Measurements from ENCODE around the gene LRRC8E. TPM values are rescaled to one million over a fixed set of nuclear protein-coding genes. Genes with fewer than 3 reads are reported as not detected.

LRRC8E gene
- total and polyA plus RNA-seq, 4 donors, result 1.8 to 3.3 (median 2.4) TPM; not detected in 1

GRCh38 chr19:7911508-7912143, 23.3 kb downstream of the LRRC8E start:
- peaks cover 3 to 21% (median 10%) of the 10 kb centered on the region in 4 donors for H3K4me1 ChIP-seq (ENCODE audit: control insufficient read depth in 4 of 4, insufficient read depth in 4 of 4, low read length in 3 of 4)
- H3K27ac ChIP-seq (ENCODE audit: low read depth in 1 of 2, low read length in 2 of 2), result no peak overlapping the region
- WGBS, result 94% methylated on average over 18 of the region's 18 CpGs
- H3K4me3 ChIP-seq (ENCODE audit: low read depth in 1 of 3, low read length in 3 of 3), result no peak overlapping the region
- H3K9ac ChIP-seq (ENCODE audit: low read depth in 1 of 2, low read length in 2 of 2), result no peak overlapping the region
- H3K9me3 ChIP-seq (ENCODE audit: control insufficient read depth in 4 of 4, low read length in 3 of 4), result no peaks in the 10 kb centered on the region
- peaks cover 0 to 27% (median 12%) of the 10 kb centered on the region in 4 donors for H3K36me3 ChIP-seq (ENCODE audit: control insufficient read depth in 4 of 4, insufficient read depth in 3 of 4, low read depth in 1 of 4, low read length in 3 of 4)
- no peak for DNase-seq (ENCODE audit: low spot score)
- no peaks in the 10 kb centered on the region for H3K27me3 ChIP-seq (ENCODE audit: control insufficient read depth in 4 of 4, insufficient read depth in 4 of 4, low read length in 3 of 4)
- TF ChIP-seq NR2F2 (IDR thresholded peaks at IDR 0.05), result no peak
- TF ChIP-seq SP1 (IDR thresholded peaks at IDR 0.05), result no peak
- TF ChIP-seq YY1 (IDR thresholded peaks at IDR 0.05), result no peak
- no peak for TF ChIP-seq HNF4G (IDR thresholded peaks at IDR 0.05)
- TF ChIP-seq ATF3 (IDR thresholded peaks at IDR 0.05), result no peak
- TF ChIP-seq RAD21 (IDR thresholded peaks at IDR 0.05), result no peak
- TF ChIP-seq CTCF (IDR thresholded peaks at IDR 0.05; ENCODE audit: low read depth, low read length, missing input control), result no peak
- TF ChIP-seq TAF1 (conservative IDR thresholded peaks at IDR 0.05), result no peak
- no peak for TF ChIP-seq ZBTB33 (IDR thresholded peaks at IDR 0.05)
- TF ChIP-seq FOXA2 (IDR thresholded peaks at IDR 0.05), result no peak
- TF ChIP-seq RXRA (IDR thresholded peaks at IDR 0.05), result no peak
- no peak for TF ChIP-seq EGR1 (IDR thresholded peaks at IDR 0.05; ENCODE audit: low read depth in 2 of 2)
- no peak for TF ChIP-seq GABPA (IDR thresholded peaks at IDR 0.05 in 1 of 2, conservative IDR thresholded peaks at IDR 0.05 in 1 of 2)
- no peak for TF ChIP-seq FOXA1 (IDR thresholded peaks at IDR 0.05)
- no peak for TF ChIP-seq JUND (IDR thresholded peaks at IDR 0.05)
- no peak for TF ChIP-seq REST (IDR thresholded peaks at IDR 0.05)
- TF ChIP-seq HNF4A (conservative IDR thresholded peaks at IDR 0.05), result no peak
- TF ChIP-seq MAX (IDR thresholded peaks at IDR 0.05), result no peak
